ENCODE measurements around the gene S100A14. TPM values are rescaled to one million over a fixed set of nuclear protein-coding genes. Genes with fewer than 3 reads are reported as not detected.

The S100A14 gene
- total and polyA plus RNA-seq, 4 donors: 0.39 to 0.61 TPM; not detected in 2

- H3K27me3 ChIP-seq (ENCODE audit: control insufficient read depth, insufficient read depth, low read length): no peaks in the 10 kb centered on the region
- H3K4me1 ChIP-seq (ENCODE audit: control insufficient read depth, insufficient read depth, low read length): peaks cover 42% of the 10 kb centered on the region
- H3K27ac ChIP-seq (ENCODE audit: low read depth, low read length): no peak overlapping the region
- H3K9me3 ChIP-seq (ENCODE audit: control insufficient read depth, insufficient read depth, low read length): no peaks in the 10 kb centered on the region
- peaks cover 2% of the 10 kb centered on the region for H3K36me3 ChIP-seq (ENCODE audit: control insufficient read depth, insufficient read depth, low read length)
- 91% methylated on average over 7 of the region's 10 CpGs for WGBS (ENCODE audit: insufficient coverage)
- no peak overlapping the region for H3K4me3 ChIP-seq (ENCODE audit: low read depth, low read length)
- DNase-seq (ENCODE audit: low read depth in 4 of 6, low spot score in 6 of 6): no peak
Observed at GRCh38 chr1:153624965-153625611, 9.0 kb upstream of the S100A14 start.

- no peaks in the 10 kb centered on the region for H3K9me3 ChIP-seq (ENCODE audit: control insufficient read depth, insufficient read depth, low read length)
- no peak overlapping the region for H3K4me3 ChIP-seq (ENCODE audit: low read depth, low read length)
- no peak overlapping the region for H3K27ac ChIP-seq (ENCODE audit: low read depth, low read length)
- DNase-seq (ENCODE audit: low read depth in 4 of 6, low spot score in 6 of 6): no peak
- 66% methylated on average over 7 of the region's 7 CpGs for WGBS (ENCODE audit: insufficient coverage)
- no peaks in the 10 kb centered on the region for H3K27me3 ChIP-seq (ENCODE audit: control insufficient read depth, insufficient read depth, low read length)
- H3K4me1 ChIP-seq (ENCODE audit: control insufficient read depth, insufficient read depth, low read length): peaks cover 25% of the 10 kb centered on the region
- peaks cover 4% of the 10 kb centered on the region for H3K36me3 ChIP-seq (ENCODE audit: control insufficient read depth, insufficient read depth, low read length)
Observed at GRCh38 chr1:153623101-153623500, 7.0 kb upstream of the S100A14 start.

- 96% methylated on average over 5 of the region's 6 CpGs for WGBS (ENCODE audit: insufficient coverage)
- no peaks in the 10 kb centered on the region for H3K27me3 ChIP-seq (ENCODE audit: control insufficient read depth, insufficient read depth, low read length)
- no peak overlapping the region for H3K4me3 ChIP-seq (ENCODE audit: low read depth, low read length)
- peaks cover 4% of the 10 kb centered on the region for H3K36me3 ChIP-seq (ENCODE audit: control insufficient read depth, insufficient read depth, low read length)
- no peak overlapping the region for H3K27ac ChIP-seq (ENCODE audit: low read depth, low read length)
- H3K4me1 ChIP-seq (ENCODE audit: control insufficient read depth, insufficient read depth, low read length): peaks cover 6% of the 10 kb centered on the region
- no peak for DNase-seq (ENCODE audit: low read depth in 4 of 6, low spot score in 6 of 6)
- no peaks in the 10 kb centered on the region for H3K9me3 ChIP-seq (ENCODE audit: control insufficient read depth, insufficient read depth, low read length)
Observed at GRCh38 chr1:153619171-153619570, 3.0 kb upstream of the S100A14 start.

GRCh38 chr1:153617663-153618062 is 1.5 kb upstream of the S100A14 start:
- peak in 1 of 6 donors; percentile 44 for DNase-seq (ENCODE audit: low read depth in 4 of 6, low spot score in 6 of 6)
- peaks cover 14% of the 10 kb centered on the region for H3K4me1 ChIP-seq (ENCODE audit: control insufficient read depth, insufficient read depth, low read length)
- no peaks in the 10 kb centered on the region for H3K9me3 ChIP-seq (ENCODE audit: control insufficient read depth, insufficient read depth, low read length)

GRCh38 chr1:153616917-153617311 is 789 bp upstream of the S100A14 start:
- Histone ChIP-seq H3K36me3 (ENCODE audit: control insufficient read depth, insufficient read depth, low read length) (peaks cover 4% of the 10 kb centered on the region), H3K27ac (ENCODE audit: low read depth, low read length) (no peak overlapping the region), H3K9me3 (ENCODE audit: control insufficient read depth, insufficient read depth, low read length) (no peaks in the 10 kb centered on the region), H3K4me1 (ENCODE audit: control insufficient read depth, insufficient read depth, low read length) (peaks cover 22% of the 10 kb centered on the region), H3K27me3 (ENCODE audit: control insufficient read depth, insufficient read depth, low read length) (no peaks in the 10 kb centered on the region), H3K4me3 (ENCODE audit: low read depth, low read length) (no peak overlapping the region)
- WGBS (ENCODE audit: insufficient coverage): 78% methylated on average over 4 of the region's 5 CpGs
- DNase-seq (ENCODE audit: low read depth in 4 of 6, low spot score in 6 of 6): no peak

More at GRCh38 chr1:153617663-153618062, 1.5 kb upstream of the S100A14 start:
- 75% methylated on average over 6 of the region's 6 CpGs for WGBS (ENCODE audit: insufficient coverage)
- Histone ChIP-seq H3K4me3 (ENCODE audit: low read depth, low read length) (no peak overlapping the region), H3K36me3 (ENCODE audit: control insufficient read depth, insufficient read depth, low read length) (peaks cover 4% of the 10 kb centered on the region), H3K27ac (ENCODE audit: low read depth, low read length) (no peak overlapping the region), H3K27me3 (ENCODE audit: control insufficient read depth, insufficient read depth, low read length) (no peaks in the 10 kb centered on the region)

- WGBS (ENCODE audit: insufficient coverage): 80% methylated on average over 1 of the region's 2 CpGs
- DNase-seq (ENCODE audit: low read depth in 4 of 6, low spot score in 6 of 6): no peak
Observed at GRCh38 chr1:153615406-153615805, 719 bp downstream of the S100A14 start.

GRCh38 chr1:153614906-153615305 is 1.2 kb downstream of the S100A14 start:
- no peak for DNase-seq (ENCODE audit: low read depth in 4 of 6, low spot score in 6 of 6)
- no peak overlapping the region for H3K4me3 ChIP-seq (ENCODE audit: low read depth, low read length)
- no peaks in the 10 kb centered on the region for H3K27me3 ChIP-seq (ENCODE audit: control insufficient read depth, insufficient read depth, low read length)
- no peaks in the 10 kb centered on the region for H3K9me3 ChIP-seq (ENCODE audit: control insufficient read depth, insufficient read depth, low read length)
- H3K27ac ChIP-seq (ENCODE audit: low read depth, low read length): no peak overlapping the region
- peaks cover 34% of the 10 kb centered on the region for H3K4me1 ChIP-seq (ENCODE audit: control insufficient read depth, insufficient read depth, low read length)
- no peaks in the 10 kb centered on the region for H3K36me3 ChIP-seq (ENCODE audit: control insufficient read depth, insufficient read depth, low read length)
- WGBS (ENCODE audit: insufficient coverage): 80% methylated on average over 1 of the region's 7 CpGs

More at GRCh38 chr1:153615406-153615805, 719 bp downstream of the S100A14 start:
- Histone ChIP-seq H3K36me3 (ENCODE audit: control insufficient read depth, insufficient read depth, low read length) (peaks cover 4% of the 10 kb centered on the region), H3K27me3 (ENCODE audit: control insufficient read depth, insufficient read depth, low read length) (no peaks in the 10 kb centered on the region), H3K4me1 (ENCODE audit: control insufficient read depth, insufficient read depth, low read length) (peaks cover 30% of the 10 kb centered on the region), H3K9me3 (ENCODE audit: control insufficient read depth, insufficient read depth, low read length) (no peaks in the 10 kb centered on the region), H3K4me3 (ENCODE audit: low read depth, low read length) (no peak overlapping the region), H3K27ac (ENCODE audit: low read depth, low read length) (no peak overlapping the region)

GRCh38 chr1:153614189-153614900 is 1.8 kb downstream of the S100A14 start:
- Histone ChIP-seq H3K4me3 (ENCODE audit: low read depth, low read length) (no peak overlapping the region), H3K27ac (ENCODE audit: low read depth, low read length) (no peak overlapping the region), H3K9me3 (ENCODE audit: control insufficient read depth, insufficient read depth, low read length) (no peaks in the 10 kb centered on the region), H3K4me1 (ENCODE audit: control insufficient read depth, insufficient read depth, low read length) (peaks cover 39% of the 10 kb centered on the region), H3K36me3 (ENCODE audit: control insufficient read depth, insufficient read depth, low read length) (no peaks in the 10 kb centered on the region), H3K27me3 (ENCODE audit: control insufficient read depth, insufficient read depth, low read length) (no peaks in the 10 kb centered on the region)
- DNase-seq (ENCODE audit: low read depth in 4 of 6, low spot score in 6 of 6): no peak
- whole genome bisulfite sequencing (ENCODE audit: insufficient coverage): 86% methylated on average over 2 of the region's 2 CpGs

- DNase-seq (ENCODE audit: low read depth in 4 of 6, low spot score in 6 of 6): no peak
- H3K4me3 ChIP-seq (ENCODE audit: low read depth, low read length): no peak overlapping the region
- H3K4me1 ChIP-seq (ENCODE audit: control insufficient read depth, insufficient read depth, low read length): peaks cover 48% of the 10 kb centered on the region
- H3K36me3 ChIP-seq (ENCODE audit: control insufficient read depth, insufficient read depth, low read length): peaks cover 4% of the 10 kb centered on the region
- H3K9me3 ChIP-seq (ENCODE audit: control insufficient read depth, insufficient read depth, low read length): no peaks in the 10 kb centered on the region
- 83% methylated on average over 3 of the region's 5 CpGs for WGBS (ENCODE audit: insufficient coverage)
- no peaks in the 10 kb centered on the region for H3K27me3 ChIP-seq (ENCODE audit: control insufficient read depth, insufficient read depth, low read length)
- H3K27ac ChIP-seq (ENCODE audit: low read depth, low read length): no peak overlapping the region
Observed at GRCh38 chr1:153613406-153613805, 2.7 kb downstream of the S100A14 start.

Data from spinal cord (tissue), 10 donors.